ENCODE data around the gene TNFRSF1B. TPM values are rescaled to one million over a fixed set of nuclear protein-coding genes. Genes with fewer than 3 reads are reported as not detected.

Gene TNFRSF1B
- total and polyA plus RNA-seq, 9 of the 15 experiments (the other 6 are each of a cell fraction or from before 2014, with no cell fraction given): 8.8 to 91.3 (median 36.0) TPM

DNA sequence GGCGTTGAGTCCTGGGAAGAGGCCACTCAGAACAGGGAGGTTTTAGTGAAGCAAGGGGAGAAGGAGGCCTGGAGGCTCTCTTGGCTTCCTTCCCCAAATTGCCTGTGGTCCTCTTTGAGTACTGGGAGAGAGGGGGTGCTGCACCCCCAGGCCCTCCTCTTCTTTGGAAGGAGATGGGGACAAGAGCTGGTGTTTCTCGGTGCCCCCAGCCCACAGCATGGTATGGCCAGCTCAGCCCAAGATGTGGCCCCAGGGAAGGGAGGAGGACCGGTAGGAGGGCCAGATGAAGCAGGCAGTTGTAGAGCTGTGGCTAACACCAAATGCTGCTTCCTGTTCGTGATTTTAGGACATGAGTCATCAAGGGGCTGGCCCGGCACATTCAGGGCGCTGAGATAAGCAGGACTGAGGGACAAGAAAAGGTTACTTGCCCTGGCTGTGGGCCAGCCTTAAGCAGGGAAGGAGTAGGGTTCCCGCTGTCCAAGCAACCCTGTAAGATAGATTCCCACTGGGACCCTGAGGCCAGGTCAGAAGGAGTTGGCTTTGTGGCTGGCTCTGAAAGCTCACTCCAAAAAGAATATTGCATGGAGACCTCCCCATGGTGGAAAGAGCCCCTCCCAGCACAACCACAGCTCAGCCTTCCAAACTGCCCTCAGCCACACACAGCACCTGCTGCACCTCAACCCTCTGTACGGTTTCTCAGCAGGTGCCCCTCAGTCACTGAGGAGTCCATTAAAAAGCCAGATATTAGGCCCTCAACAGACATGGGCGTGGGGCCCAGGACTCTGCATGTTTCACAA, 4.9 kb upstream of the TNFRSF1B start (continued):
- TF ChIP-seq, protein P1, sequence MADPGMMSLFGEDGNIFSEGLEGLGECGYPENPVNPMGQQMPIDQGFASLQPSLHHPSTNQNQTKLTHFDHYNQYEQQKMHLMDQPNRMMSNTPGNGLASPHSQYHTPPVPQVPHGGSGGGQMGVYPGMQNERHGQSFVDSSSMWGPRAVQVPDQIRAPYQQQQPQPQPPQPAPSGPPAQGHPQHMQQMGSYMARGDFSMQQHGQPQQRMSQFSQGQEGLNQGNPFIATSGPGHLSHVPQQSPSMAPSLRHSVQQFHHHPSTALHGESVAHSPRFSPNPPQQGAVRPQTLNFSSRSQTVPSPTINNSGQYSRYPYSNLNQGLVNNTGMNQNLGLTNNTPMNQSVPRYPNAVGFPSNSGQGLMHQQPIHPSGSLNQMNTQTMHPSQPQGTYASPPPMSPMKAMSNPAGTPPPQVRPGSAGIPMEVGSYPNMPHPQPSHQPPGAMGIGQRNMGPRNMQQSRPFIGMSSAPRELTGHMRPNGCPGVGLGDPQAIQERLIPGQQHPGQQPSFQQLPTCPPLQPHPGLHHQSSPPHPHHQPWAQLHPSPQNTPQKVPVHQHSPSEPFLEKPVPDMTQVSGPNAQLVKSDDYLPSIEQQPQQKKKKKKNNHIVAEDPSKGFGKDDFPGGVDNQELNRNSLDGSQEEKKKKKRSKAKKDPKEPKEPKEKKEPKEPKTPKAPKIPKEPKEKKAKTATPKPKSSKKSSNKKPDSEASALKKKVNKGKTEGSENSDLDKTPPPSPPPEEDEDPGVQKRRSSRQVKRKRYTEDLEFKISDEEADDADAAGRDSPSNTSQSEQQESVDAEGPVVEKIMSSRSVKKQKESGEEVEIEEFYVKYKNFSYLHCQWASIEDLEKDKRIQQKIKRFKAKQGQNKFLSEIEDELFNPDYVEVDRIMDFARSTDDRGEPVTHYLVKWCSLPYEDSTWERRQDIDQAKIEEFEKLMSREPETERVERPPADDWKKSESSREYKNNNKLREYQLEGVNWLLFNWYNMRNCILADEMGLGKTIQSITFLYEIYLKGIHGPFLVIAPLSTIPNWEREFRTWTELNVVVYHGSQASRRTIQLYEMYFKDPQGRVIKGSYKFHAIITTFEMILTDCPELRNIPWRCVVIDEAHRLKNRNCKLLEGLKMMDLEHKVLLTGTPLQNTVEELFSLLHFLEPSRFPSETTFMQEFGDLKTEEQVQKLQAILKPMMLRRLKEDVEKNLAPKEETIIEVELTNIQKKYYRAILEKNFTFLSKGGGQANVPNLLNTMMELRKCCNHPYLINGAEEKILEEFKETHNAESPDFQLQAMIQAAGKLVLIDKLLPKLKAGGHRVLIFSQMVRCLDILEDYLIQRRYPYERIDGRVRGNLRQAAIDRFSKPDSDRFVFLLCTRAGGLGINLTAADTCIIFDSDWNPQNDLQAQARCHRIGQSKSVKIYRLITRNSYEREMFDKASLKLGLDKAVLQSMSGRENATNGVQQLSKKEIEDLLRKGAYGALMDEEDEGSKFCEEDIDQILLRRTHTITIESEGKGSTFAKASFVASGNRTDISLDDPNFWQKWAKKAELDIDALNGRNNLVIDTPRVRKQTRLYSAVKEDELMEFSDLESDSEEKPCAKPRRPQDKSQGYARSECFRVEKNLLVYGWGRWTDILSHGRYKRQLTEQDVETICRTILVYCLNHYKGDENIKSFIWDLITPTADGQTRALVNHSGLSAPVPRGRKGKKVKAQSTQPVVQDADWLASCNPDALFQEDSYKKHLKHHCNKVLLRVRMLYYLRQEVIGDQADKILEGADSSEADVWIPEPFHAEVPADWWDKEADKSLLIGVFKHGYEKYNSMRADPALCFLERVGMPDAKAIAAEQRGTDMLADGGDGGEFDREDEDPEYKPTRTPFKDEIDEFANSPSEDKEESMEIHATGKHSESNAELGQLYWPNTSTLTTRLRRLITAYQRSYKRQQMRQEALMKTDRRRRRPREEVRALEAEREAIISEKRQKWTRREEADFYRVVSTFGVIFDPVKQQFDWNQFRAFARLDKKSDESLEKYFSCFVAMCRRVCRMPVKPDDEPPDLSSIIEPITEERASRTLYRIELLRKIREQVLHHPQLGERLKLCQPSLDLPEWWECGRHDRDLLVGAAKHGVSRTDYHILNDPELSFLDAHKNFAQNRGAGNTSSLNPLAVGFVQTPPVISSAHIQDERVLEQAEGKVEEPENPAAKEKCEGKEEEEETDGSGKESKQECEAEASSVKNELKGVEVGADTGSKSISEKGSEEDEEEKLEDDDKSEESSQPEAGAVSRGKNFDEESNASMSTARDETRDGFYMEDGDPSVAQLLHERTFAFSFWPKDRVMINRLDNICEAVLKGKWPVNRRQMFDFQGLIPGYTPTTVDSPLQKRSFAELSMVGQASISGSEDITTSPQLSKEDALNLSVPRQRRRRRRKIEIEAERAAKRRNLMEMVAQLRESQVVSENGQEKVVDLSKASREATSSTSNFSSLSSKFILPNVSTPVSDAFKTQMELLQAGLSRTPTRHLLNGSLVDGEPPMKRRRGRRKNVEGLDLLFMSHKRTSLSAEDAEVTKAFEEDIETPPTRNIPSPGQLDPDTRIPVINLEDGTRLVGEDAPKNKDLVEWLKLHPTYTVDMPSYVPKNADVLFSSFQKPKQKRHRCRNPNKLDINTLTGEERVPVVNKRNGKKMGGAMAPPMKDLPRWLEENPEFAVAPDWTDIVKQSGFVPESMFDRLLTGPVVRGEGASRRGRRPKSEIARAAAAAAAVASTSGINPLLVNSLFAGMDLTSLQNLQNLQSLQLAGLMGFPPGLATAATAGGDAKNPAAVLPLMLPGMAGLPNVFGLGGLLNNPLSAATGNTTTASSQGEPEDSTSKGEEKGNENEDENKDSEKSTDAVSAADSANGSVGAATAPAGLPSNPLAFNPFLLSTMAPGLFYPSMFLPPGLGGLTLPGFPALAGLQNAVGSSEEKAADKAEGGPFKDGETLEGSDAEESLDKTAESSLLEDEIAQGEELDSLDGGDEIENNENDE (IDR thresholded peaks at IDR 0.05; ENCODE audit: low read depth, low read length): no peak
- peak; percentile 86 for TF ChIP-seq FOXM1 (IDR thresholded peaks at IDR 0.05; ENCODE audit: low read depth)
- TF ChIP-seq FOXM1 (CRISPR knock-in tag; IDR thresholded peaks at IDR 0.05; ENCODE audit: low read depth): no peak
- peak in 2 of 3 experiments; percentile 29 to 37 for TF ChIP-seq YY1 (IDR thresholded peaks at IDR 0.05; ENCODE audit: borderline replicate concordance in 1 of 3, control insufficient read depth in 1 of 3, extremely low read depth in 1 of 3, insufficient read depth in 3 of 3, insufficient read length in 1 of 3, insufficient replicate concordance in 2 of 3, low read depth in 1 of 3, low read length in 2 of 3)
- TF ChIP-seq BRD9 (IDR thresholded peaks at IDR 0.05; ENCODE audit: low read depth, partially characterized antibody): peak; percentile 73
- peak; percentile 73 for TF ChIP-seq CCNT2 (IDR thresholded peaks at IDR 0.05; ENCODE audit: borderline replicate concordance, extremely low read depth, insufficient read length, low read depth, low read length)
- 0 out of 2 replicates have a peak, but pooled peaks have one; percentile 48 for TF ChIP-seq CREB1 (IDR thresholded peaks at IDR 0.05)
- TF ChIP-seq CREB1 (CRISPR knock-in tag; IDR thresholded peaks at IDR 0.05): no peak
- no peak for TF ChIP-seq HNRNPL (IDR thresholded peaks at IDR 0.05; ENCODE audit: low read depth, low read length)
- TF ChIP-seq BHLHE40 (IDR thresholded peaks at IDR 0.05; ENCODE audit: low read length): peak; percentile 95
- TF ChIP-seq, protein P2, sequence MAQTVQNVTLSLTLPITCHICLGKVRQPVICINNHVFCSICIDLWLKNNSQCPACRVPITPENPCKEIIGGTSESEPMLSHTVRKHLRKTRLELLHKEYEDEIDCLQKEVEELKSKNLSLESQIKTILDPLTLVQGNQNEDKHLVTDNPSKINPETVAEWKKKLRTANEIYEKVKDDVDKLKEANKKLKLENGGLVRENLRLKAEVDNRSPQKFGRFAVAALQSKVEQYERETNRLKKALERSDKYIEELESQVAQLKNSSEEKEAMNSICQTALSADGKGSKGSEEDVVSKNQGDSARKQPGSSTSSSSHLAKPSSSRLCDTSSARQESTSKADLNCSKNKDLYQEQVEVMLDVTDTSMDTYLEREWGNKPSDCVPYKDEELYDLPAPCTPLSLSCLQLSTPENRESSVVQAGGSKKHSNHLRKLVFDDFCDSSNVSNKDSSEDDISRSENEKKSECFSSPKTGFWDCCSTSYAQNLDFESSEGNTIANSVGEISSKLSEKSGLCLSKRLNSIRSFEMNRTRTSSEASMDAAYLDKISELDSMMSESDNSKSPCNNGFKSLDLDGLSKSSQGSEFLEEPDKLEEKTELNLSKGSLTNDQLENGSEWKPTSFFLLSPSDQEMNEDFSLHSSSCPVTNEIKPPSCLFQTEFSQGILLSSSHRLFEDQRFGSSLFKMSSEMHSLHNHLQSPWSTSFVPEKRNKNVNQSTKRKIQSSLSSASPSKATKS (CRISPR knock-in tag; IDR thresholded peaks at IDR 0.05): no peak
- peak; percentile 12; the same call in 1 of the 2 replicates for TF ChIP-seq ZNF232 (CRISPR knock-in tag; IDR thresholded peaks at IDR 0.05)
- 0 out of 2 replicates have a peak, but pooled peaks have one; percentile 36 for TF ChIP-seq PTBP1 (IDR thresholded peaks at IDR 0.05; ENCODE audit: low read depth, low read length)
